ENCODE results near the gene GPR85. TPM values are rescaled to one million over a fixed set of nuclear protein-coding genes. Genes with fewer than 3 reads are reported as not detected.

GPR85 gene
- total and polyA plus RNA-seq, 2 of the 4 experiments (the other 2 are of a cell fraction), result 1.7 to 5.4 TPM

GRCh38 chr7:113078331-113078730 is 8.3 kb downstream of the GPR85 start:
- Histone ChIP-seq H3K23ac (ENCODE audit: low read depth, low read length) (no peak overlapping the region), H2BK15ac (ENCODE audit: low read depth, low read length) (no peak overlapping the region), H4K5ac (ENCODE audit: low read depth, low read length) (no peak overlapping the region), H3K27me3 (ENCODE audit: control insufficient read depth, insufficient read depth, low read length) (no peaks in the 10 kb centered on the region), H2AK9ac (replicated peaks; ENCODE audit: low read depth, low read length, poor library complexity) (no peak overlapping the region), H3K9me1 (ENCODE audit: insufficient read depth, low read length) (no peaks in the 10 kb centered on the region), H4K91ac (ENCODE audit: insufficient read depth, low read depth, low read length) (no peak overlapping the region), H3K9me3 (ENCODE audit: control insufficient read depth, insufficient read depth, low read length) (no peaks in the 10 kb centered on the region), H3K36me3 (ENCODE audit: control insufficient read depth, insufficient read depth, low read length) (no peaks in the 10 kb centered on the region), H2BK5ac (ENCODE audit: low read depth, low read length, poor library complexity, severe bottlenecking) (no peak overlapping the region), H3K4me2 (ENCODE audit: low read depth, low read length) (no peak overlapping the region), H2AFZ (replicated peaks; ENCODE audit: low read length, poor library complexity) (no peak overlapping the region), H2BK20ac (ENCODE audit: low read depth, low read length) (no peak overlapping the region), H3K18ac (ENCODE audit: low read depth, low read length) (no peak overlapping the region), H3K4me1 (ENCODE audit: control insufficient read depth, insufficient read depth, low read length) (no peaks in the 10 kb centered on the region), H2AK5ac (ENCODE audit: low read depth, low read length) (no peak overlapping the region), H3K79me1 (ENCODE audit: low read depth in 1 of 2, low read length in 2 of 2) (no peaks in the 10 kb centered on the region), H2BK120ac (ENCODE audit: low read depth, low read length) (no peak overlapping the region), H4K20me1 (ENCODE audit: insufficient read depth, low read length) (no peaks in the 10 kb centered on the region), H3K4ac (ENCODE audit: low read depth, low read length) (no peak overlapping the region), H4K8ac (ENCODE audit: low read depth in 2 of 2, low read length in 2 of 2) (no peak overlapping the region), H3K14ac (replicated peaks; ENCODE audit: low read depth, low read length) (no peak overlapping the region), H3K56ac (ENCODE audit: extremely low read depth, insufficient read depth, low read length) (no peak overlapping the region), H3K27ac (ENCODE audit: insufficient read depth, low read length) (no peak overlapping the region), H3K4me3 (ENCODE audit: insufficient read depth, low read depth, low read length) (no peak overlapping the region), H3K9ac (ENCODE audit: low read depth, low read length) (no peak overlapping the region)
- DNase-seq (no peak), ATAC-seq (ENCODE audit: low read depth) (no peak)
- ChIA-PET POLR2A (ENCODE audit: unreplicated experiment) (no interaction called here), CTCF (interaction anchor here (1.8 kb wide), 1 partner anchor 13 kb away, joined by 4 read pairs; no protein-coding TSS in a partner anchor)
- dilution Hi-C loops (cut with HindIII; ENCODE audit: low sequenced_read_pairs, unreplicated experiment) (no loop called here), in situ Hi-C loops (cut with MboI; ENCODE audit: low sequenced_read_pairs) (no loop called here), intact Hi-C loops (cut with micrococcal nuclease) (no loop called here)
- BruUV-seq (replicated peaks), result no TSS peak
- no CpG with 5 or more reads among the region's 2 CpGs for WGBS, 2 experiments (ENCODE audit: extremely low coverage in 2 of 2, insufficient read length in 1 of 2)
- TF ChIP-seq CTCF (conservative IDR thresholded peaks at IDR 0.05; ENCODE audit: low read depth, low read length), result no peak
- TF ChIP-seq SMC3 (IDR thresholded peaks at IDR 0.05; ENCODE audit: low read depth, low read length), result no peak
- no peak for TF ChIP-seq MAFK (IDR thresholded peaks at IDR 0.05; ENCODE audit: low read depth, low read length)
- TF ChIP-seq ELK1 (IDR thresholded peaks at IDR 0.05; ENCODE audit: borderline replicate concordance, low read depth, low read length), result no peak
- no peak for TF ChIP-seq POLR2A (IDR thresholded peaks at IDR 0.05; ENCODE audit: low read depth, low read length)
- TF ChIP-seq RAD21 (IDR thresholded peaks at IDR 0.05; ENCODE audit: low read length), result no peak
- no peak for TF ChIP-seq NFE2L2 (IDR thresholded peaks at IDR 0.05; ENCODE audit: low read depth, low read length)
- no peak for TF ChIP-seq USF2 (IDR thresholded peaks at IDR 0.05; ENCODE audit: low read depth, low read length)
- TF ChIP-seq CHD1 (IDR thresholded peaks at IDR 0.05; ENCODE audit: low read depth, low read length), result no peak
- no peak for TF ChIP-seq RCOR1 (IDR thresholded peaks at IDR 0.05; ENCODE audit: insufficient replicate concordance, low read length)
- no peak for TF ChIP-seq BHLHE40 (IDR thresholded peaks at IDR 0.05; ENCODE audit: low read depth, low read length)
- no peak for TF ChIP-seq MAZ (IDR thresholded peaks at IDR 0.05; ENCODE audit: borderline replicate concordance, low read depth, low read length)

All from IMR-90 (cell line).